ENCODE results near the gene COLEC12.
A peak's percentile ranks its signal among the peaks of the same experiment; 100 is the strongest.

COLEC12 gene

DNA sequence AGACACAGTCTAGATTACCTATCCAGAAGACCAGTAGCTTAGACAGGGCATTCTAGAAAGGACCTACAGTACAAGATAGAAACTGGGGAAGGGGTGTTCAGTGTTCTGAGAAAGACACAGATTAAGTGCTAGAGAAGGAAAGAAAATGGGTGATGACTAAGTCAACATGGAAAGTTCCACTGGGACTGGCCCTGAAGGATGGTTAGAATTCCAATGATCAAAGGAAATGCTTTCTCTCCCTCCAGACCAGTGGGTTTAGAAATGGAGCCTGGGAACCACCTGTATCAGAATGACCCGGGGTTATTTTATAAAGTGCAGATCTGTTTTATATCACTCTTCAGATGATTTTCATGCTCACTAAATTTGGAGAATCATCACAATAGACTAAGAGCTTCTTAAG lies 5.8 kb upstream of the COLEC12 start:
- H3K27ac ChIP-seq, result no peak overlapping the region
- TF ChIP-seq, protein P1, sequence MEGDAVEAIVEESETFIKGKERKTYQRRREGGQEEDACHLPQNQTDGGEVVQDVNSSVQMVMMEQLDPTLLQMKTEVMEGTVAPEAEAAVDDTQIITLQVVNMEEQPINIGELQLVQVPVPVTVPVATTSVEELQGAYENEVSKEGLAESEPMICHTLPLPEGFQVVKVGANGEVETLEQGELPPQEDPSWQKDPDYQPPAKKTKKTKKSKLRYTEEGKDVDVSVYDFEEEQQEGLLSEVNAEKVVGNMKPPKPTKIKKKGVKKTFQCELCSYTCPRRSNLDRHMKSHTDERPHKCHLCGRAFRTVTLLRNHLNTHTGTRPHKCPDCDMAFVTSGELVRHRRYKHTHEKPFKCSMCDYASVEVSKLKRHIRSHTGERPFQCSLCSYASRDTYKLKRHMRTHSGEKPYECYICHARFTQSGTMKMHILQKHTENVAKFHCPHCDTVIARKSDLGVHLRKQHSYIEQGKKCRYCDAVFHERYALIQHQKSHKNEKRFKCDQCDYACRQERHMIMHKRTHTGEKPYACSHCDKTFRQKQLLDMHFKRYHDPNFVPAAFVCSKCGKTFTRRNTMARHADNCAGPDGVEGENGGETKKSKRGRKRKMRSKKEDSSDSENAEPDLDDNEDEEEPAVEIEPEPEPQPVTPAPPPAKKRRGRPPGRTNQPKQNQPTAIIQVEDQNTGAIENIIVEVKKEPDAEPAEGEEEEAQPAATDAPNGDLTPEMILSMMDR (conservative IDR thresholded peaks at IDR 0.05), result no peak
- TF ChIP-seq ZFX (IDR thresholded peaks at IDR 0.05), result no peak

- peak overlapping the region; percentile 76; the same call in 1 of the 2 replicates for H3K27ac ChIP-seq
Measured at GRCh38 chr18:505483-506122, 5.1 kb upstream of the COLEC12 start.

GRCh38 chr18:501406-501714 lies 859 bp upstream of the COLEC12 start:
- TF ChIP-seq, protein P1 (conservative IDR thresholded peaks at IDR 0.05), result no peak
- no peak for TF ChIP-seq ZFX (IDR thresholded peaks at IDR 0.05)
- H3K27ac ChIP-seq, result no peak overlapping the region; the same call in 1 of the 2 replicates

More at GRCh38 chr18:505483-506122, 5.1 kb upstream of the COLEC12 start:
- TF ChIP-seq, protein P1 (conservative IDR thresholded peaks at IDR 0.05), result no peak
- TF ChIP-seq ZFX (IDR thresholded peaks at IDR 0.05), result no peak

DNA sequence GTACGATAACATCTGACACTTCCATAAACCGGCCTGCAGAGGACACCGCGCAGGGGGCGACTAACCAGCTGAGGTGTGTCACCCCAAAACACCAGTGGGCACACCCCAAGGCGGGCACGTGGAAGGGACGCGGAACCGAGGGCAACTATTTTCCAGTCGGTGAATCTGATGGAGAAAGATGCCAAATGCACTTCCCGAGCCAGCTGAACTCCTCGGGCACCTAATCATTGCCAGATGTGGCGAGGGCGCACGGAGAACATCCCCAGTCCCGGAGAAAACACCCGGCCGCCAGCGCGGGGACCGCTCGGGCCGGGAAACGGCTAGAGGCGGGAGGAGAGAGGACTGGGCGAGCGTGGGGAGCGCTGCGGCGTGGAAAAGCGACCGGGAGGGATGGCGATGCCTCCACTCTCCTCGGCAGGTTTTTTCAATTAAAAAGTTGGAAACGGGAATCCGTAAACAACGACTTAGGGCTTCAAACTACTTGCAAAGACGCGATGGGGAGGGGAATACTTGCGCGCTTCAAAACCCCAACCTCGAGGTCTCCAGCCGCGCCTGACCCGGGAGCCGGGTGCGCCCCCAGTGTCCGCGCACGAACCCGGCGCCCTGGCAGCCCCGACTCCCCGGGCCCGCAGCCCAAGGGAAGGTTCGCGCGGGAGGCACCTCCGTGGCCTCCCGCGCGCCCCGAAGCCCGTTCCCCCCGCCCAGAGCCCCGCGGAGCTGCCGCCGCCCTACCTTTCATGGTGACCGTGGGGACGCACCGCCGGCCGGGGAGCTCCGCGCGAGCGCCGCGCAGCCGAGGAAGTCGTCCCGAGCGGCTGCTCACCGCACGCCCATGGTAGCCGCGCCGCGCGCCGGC lies 497 bp downstream of the COLEC12 start:
- TF ChIP-seq, protein P1 (conservative IDR thresholded peaks at IDR 0.05), result peak; percentile 25
- no peak for TF ChIP-seq ZFX (IDR thresholded peaks at IDR 0.05)

GRCh38 chr18:498931-499775 lies 1.3 kb downstream of the COLEC12 start:
- TF ChIP-seq ZFX (IDR thresholded peaks at IDR 0.05), result no peak
- TF ChIP-seq, protein P1 (conservative IDR thresholded peaks at IDR 0.05), result no peak
- H3K27ac ChIP-seq, result peak overlapping the region; percentile 43; the same call in 1 of the 2 replicates

More for the DNA sequence above, 497 bp downstream of the COLEC12 start:
- H3K27ac ChIP-seq, result peak overlapping the region; percentile 43; the same call in 1 of the 2 replicates

DNA sequence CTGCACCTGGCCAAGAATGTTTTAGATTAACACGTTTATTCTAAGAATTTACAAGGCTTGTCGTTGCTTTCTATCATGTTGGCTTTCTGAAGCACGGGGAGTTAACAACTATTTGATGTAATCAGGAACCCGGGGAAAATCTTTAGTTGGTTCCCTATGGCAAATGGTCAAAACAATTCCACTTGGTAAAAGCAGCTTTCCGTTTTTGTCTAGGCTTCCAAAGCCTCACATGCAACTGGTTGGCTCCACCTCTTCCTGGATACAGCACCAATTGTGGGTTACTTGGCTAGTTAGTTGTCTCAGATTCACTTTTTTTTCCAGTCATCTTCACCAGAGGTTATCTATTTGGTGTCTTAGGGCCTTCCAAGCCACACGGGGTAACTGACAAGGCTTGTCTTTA lies 2.8 kb downstream of the COLEC12 start:
- TF ChIP-seq, protein P1 (conservative IDR thresholded peaks at IDR 0.05), result no peak
- no peak for TF ChIP-seq ZFX (IDR thresholded peaks at IDR 0.05)
- no peak overlapping the region for H3K27ac ChIP-seq
